ENCODE results near the gene CCP110.

DNA sequence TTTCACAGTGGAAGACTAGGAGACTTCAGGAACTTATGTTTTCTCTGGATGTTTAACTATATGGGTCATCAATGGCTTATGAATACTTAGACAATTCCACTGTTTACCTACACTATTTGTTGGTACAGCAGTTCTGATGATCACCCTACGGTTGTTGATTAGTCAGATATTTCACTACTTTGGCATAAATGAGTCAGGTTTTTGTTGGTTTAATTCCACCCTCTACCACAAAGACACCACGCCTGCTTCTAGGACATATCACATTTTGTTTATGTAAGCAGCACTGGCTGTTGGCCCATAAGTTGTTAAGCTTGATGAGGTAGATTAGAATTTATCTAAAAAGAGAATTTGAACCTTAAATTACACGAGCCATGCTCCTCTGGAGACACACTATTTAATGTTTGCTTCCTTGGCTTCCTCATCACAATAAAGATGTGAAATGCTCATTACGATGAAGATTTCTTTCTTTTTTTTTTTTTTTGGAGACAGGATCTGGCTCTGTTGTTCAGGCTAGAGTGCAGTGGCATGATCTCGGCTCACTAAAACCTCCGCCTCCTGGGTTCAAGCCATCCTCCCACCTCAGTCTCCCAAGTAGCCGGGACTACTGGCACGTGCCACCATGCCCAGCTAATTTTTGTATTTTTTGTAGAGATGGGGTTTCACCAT lies 6.2 kb upstream of the CCP110 start:
- no peak for TF ChIP-seq POLR2A (IDR thresholded peaks at IDR 0.05; ENCODE audit: low read depth, low read length)
- TF ChIP-seq POLR2AphosphoS5 (IDR thresholded peaks at IDR 0.05; ENCODE audit: low read depth, low read length) = no peak
- no peak for TF ChIP-seq SPI1 (IDR thresholded peaks at IDR 0.05; ENCODE audit: low read depth, low read length)
- TF ChIP-seq TAF1 (IDR thresholded peaks at IDR 0.05; ENCODE audit: low read depth, low read length) = no peak
- TF ChIP-seq PAX5 (IDR thresholded peaks at IDR 0.05; ENCODE audit: insufficient read depth, low read length, severe bottlenecking) = no peak
- no peak for TF ChIP-seq POU2F2 (IDR thresholded peaks at IDR 0.05; ENCODE audit: low read depth, low read length)
